Caco-2 (cell line): Measurements from ENCODE around the gene KCNN3. TPM values are rescaled to one million over a fixed set of nuclear protein-coding genes. Genes with fewer than 3 reads are reported as not detected.

Experiments
- BruUV-seq: library from RNA; stranded (reverse); fragments of 400-500 nt; replicated peaks from 2 replicates; lab custom pipeline; 2021; lab: Mats Ljungman, UMichigan
- CTCF ChIA-PET: fragments of 300-600 bp; sonication (Branson Sonifier 250); formaldehyde crosslinking; loops from one replicate; lab custom pipeline; 2022; ENCODE audit warnings: antibody characterized with exemption; lab: Charles Lee
- POLR2A ChIA-PET: fragments of 300-600 bp; sonication (Branson Sonifier 250); formaldehyde crosslinking; loops from one replicate; lab custom pipeline; 2022; ENCODE audit warnings: antibody characterized with exemption; lab: Charles Lee
- DNase-seq, 2 experiments: peaks; one replicate each; pipeline versions ENCODE4 v3.0.0 to v3.0.0-alpha.2; 2020 to 2022
- H3K27me3 ChIP-seq: replicated peaks from 2 replicates; pipeline ENCODE4 v1.6.0; 2011; ENCODE audit warnings: low read length; ENCODE audit not compliant: control insufficient read depth, insufficient read depth
- H3K36me3 ChIP-seq: 2 replicates; pipeline ENCODE4 v1.5.1; 2011; ENCODE audit warnings: low read length; ENCODE audit not compliant: control insufficient read depth, insufficient read depth
- H3K4me1 ChIP-seq: fragments of 250-450 bp; sonication (Bioruptor Pico); 2 replicates; pipeline ENCODE4 v1.5.1; 2020; ENCODE audit warnings: mild to moderate bottlenecking
- H3K4me3 ChIP-seq: 2 replicates; pipeline ENCODE4 v1.5.1; 2011; ENCODE audit warnings: low read depth, mild to moderate bottlenecking, control low read depth, low read length
- H3K9me3 ChIP-seq: fragments of 250-450 bp; sonication (Bioruptor Pico); 2 replicates; pipeline ENCODE4 v1.5.1; 2020; ENCODE audit warnings: mild to moderate bottlenecking, moderate library complexity
- H3K27ac Mint-ChIP-seq: one replicate; pipeline ENCODE4 v1.8.0; 2022; ENCODE audit warnings: mixed read lengths; ENCODE audit not compliant: unreplicated experiment
- H3K27me3 Mint-ChIP-seq: one replicate; pipeline ENCODE4 v1.8.0; 2022; ENCODE audit warnings: mixed read lengths; ENCODE audit not compliant: insufficient read depth, unreplicated experiment
- H3K36me3 Mint-ChIP-seq: one replicate; pipeline ENCODE4 v1.8.0; 2022; ENCODE audit warnings: mild to moderate bottlenecking, mixed read lengths; ENCODE audit not compliant: insufficient read depth, unreplicated experiment
- H3K4me1 Mint-ChIP-seq: one replicate; pipeline ENCODE4 v1.8.0; 2022; ENCODE audit warnings: low read depth, mixed read lengths; ENCODE audit not compliant: unreplicated experiment
- H3K4me3 Mint-ChIP-seq: one replicate; pipeline ENCODE4 v1.8.0; 2022; ENCODE audit warnings: mild to moderate bottlenecking, moderate library complexity, mixed read lengths; ENCODE audit not compliant: unreplicated experiment
- H3K9me3 Mint-ChIP-seq: one replicate; pipeline ENCODE4 v1.8.0; 2022; ENCODE audit warnings: mixed read lengths; ENCODE audit not compliant: unreplicated experiment
- CTCF ChIP-seq, 2 experiments: fragments of 200-600 bp in 1 of 2; IDR thresholded peaks; 1 replicate in 1 of 2; 2 replicates in 1 of 2; pipeline versions ENCODE4 v1.5.1 to v1.8.0; 2011 to 2022; ENCODE audit warnings: antibody characterized with exemption in 1 of 2, control low read depth in 1 of 2, inconsistent platforms in 1 of 2, low read depth in 1 of 2, low read length in 1 of 2, mild to moderate bottlenecking in 1 of 2, moderate library complexity in 1 of 2; ENCODE audit not compliant: insufficient read depth in 1 of 2, severe bottlenecking in 1 of 2, unreplicated experiment in 1 of 2
- intact Hi-C: fragments of 100-400 bp; cut with micrococcal nuclease; formaldehyde crosslinking; loops from one replicate; pipeline ENCODE4 v1.10.0; 2022; ENCODE audit not compliant: unreplicated experiment
- total RNA-seq: library from RNA; stranded (reverse); gene quantifications from 2 replicates; pipeline ENCODE4 v1.2.3, GENCODE V29; 2022

The KCNN3 gene
- total RNA-seq, 1 experiment from 2014 or later: 0.05 TPM

- intact Hi-C loops: no loop called here
- H3K36me3 Mint-ChIP-seq: no peaks in the 10 kb centered on the region
- no peak for DNase-seq
- H3K27me3 Mint-ChIP-seq: peaks cover 32% of the 10 kb centered on the region
- POLR2A ChIA-PET: no interaction called here
- H3K4me1 Mint-ChIP-seq: no peaks in the 10 kb centered on the region
- no peak overlapping the region for H3K27ac Mint-ChIP-seq
- Histone ChIP-seq H3K27me3 (no peaks in the 10 kb centered on the region), H3K4me1 (no peaks in the 10 kb centered on the region; the same call in 1 of the 2 replicates), H3K9me3 (no peaks in the 10 kb centered on the region), H3K4me3 (no peak overlapping the region), H3K36me3 (no peaks in the 10 kb centered on the region)
- CTCF ChIA-PET: no interaction called here
- H3K9me3 Mint-ChIP-seq: no peaks in the 10 kb centered on the region
- no TSS peak for BruUV-seq
- H3K4me3 Mint-ChIP-seq: no peak overlapping the region
- no peak for TF ChIP-seq CTCF (IDR thresholded peaks at IDR 0.05; ENCODE audit: insufficient read depth in 1 of 2, low read depth in 1 of 2, low read length in 1 of 2, severe bottlenecking in 1 of 2, unreplicated experiment in 1 of 2)
These were observed 113.1 kb downstream of the KCNN3 start for GRCh38 chr1:154756793-154757548.

- no peak for TF ChIP-seq CTCF (IDR thresholded peaks at IDR 0.05; ENCODE audit: insufficient read depth in 1 of 2, low read depth in 1 of 2, low read length in 1 of 2, severe bottlenecking in 1 of 2, unreplicated experiment in 1 of 2)
- CTCF ChIA-PET: no interaction called here
- no peaks in the 10 kb centered on the region for H3K9me3 Mint-ChIP-seq
- Histone ChIP-seq H3K4me3 (no peak overlapping the region), H3K27me3 (no peaks in the 10 kb centered on the region), H3K36me3 (no peaks in the 10 kb centered on the region), H3K4me1 (no peaks in the 10 kb centered on the region; the same call in 1 of the 2 replicates), H3K9me3 (no peaks in the 10 kb centered on the region)
- POLR2A ChIA-PET: no interaction called here
- DNase-seq: no peak
- H3K4me3 Mint-ChIP-seq: no peak overlapping the region
- no TSS peak for BruUV-seq
- intact Hi-C loops: no loop called here
- H3K4me1 Mint-ChIP-seq: no peaks in the 10 kb centered on the region
- H3K27me3 Mint-ChIP-seq: peaks cover 32% of the 10 kb centered on the region
- no peak overlapping the region for H3K27ac Mint-ChIP-seq
- no peaks in the 10 kb centered on the region for H3K36me3 Mint-ChIP-seq
These were observed 114.0 kb downstream of the KCNN3 start for GRCh38 chr1:154755858-154756730.

- DNase-seq: no peak
- no TSS peak for BruUV-seq
- no peak for TF ChIP-seq CTCF (IDR thresholded peaks at IDR 0.05; ENCODE audit: insufficient read depth in 1 of 2, low read depth in 1 of 2, low read length in 1 of 2, severe bottlenecking in 1 of 2, unreplicated experiment in 1 of 2)
- Histone ChIP-seq H3K27me3 (no peaks in the 10 kb centered on the region; the same call in none of the 2 replicates), H3K9me3 (no peaks in the 10 kb centered on the region), H3K4me3 (no peak overlapping the region), H3K4me1 (no peaks in the 10 kb centered on the region), H3K36me3 (no peaks in the 10 kb centered on the region)
- intact Hi-C loops: no loop called here
- Mint-ChIP-seq H3K27me3 (peaks cover 36% of the 10 kb centered on the region), H3K4me3 (no peak overlapping the region), H3K27ac (no peak overlapping the region), H3K4me1 (no peaks in the 10 kb centered on the region), H3K9me3 (no peaks in the 10 kb centered on the region), H3K36me3 (no peaks in the 10 kb centered on the region)
- ChIA-PET POLR2A (no interaction called here), CTCF (interaction anchor here (1.6 kb wide), 1 partner anchor 12 kb away, joined by 4 read pairs; no protein-coding TSS in a partner anchor)
These were observed 116.7 kb downstream of the KCNN3 start for GRCh38 chr1:154753426-154753825.
